Esophagus muscularis mucosa (tissue), 4 donors: Measurements from ENCODE around the gene TTC23L. TPM values are rescaled to one million over a fixed set of nuclear protein-coding genes. Genes with fewer than 3 reads are reported as not detected.

Source experiments
- DNase-seq: peaks from one replicate; pipeline ENCODE4 v3.0.0-alpha.2; 2017; ENCODE audit errors: extremely low spot score
- H3K27ac ChIP-seq, 4 donors: fragments of 200-600 bp; sonication (generic); replicated peaks in 1 of 4; 1 replicate in 3 of 4; 2 replicates in 1 of 4; pipeline ENCODE4 v1.5.1; 2016 to 2019; ENCODE audit warnings: mild to moderate bottlenecking in 1 of 4
- H3K27me3 ChIP-seq, 4 donors: fragments of 200-600 bp; sonication (generic); one replicate each; pipeline versions ENCODE4 v1.5.1 to v1.6.0; 2016 to 2019
- H3K36me3 ChIP-seq, 4 donors: fragments of 200-600 bp; sonication (generic); one replicate each; pipeline ENCODE4 v1.5.1; 2016 to 2019
- H3K4me1 ChIP-seq, 4 donors: fragments of 200-600 bp; sonication (generic); one replicate each; pipeline ENCODE4 v1.5.1; 2016 to 2019
- H3K4me3 ChIP-seq, 4 donors: fragments of 200-600 bp; sonication (generic); 1 replicate in 2 of 4; 2 replicates in 2 of 4; pipeline ENCODE4 v1.5.1; 2016 to 2019; ENCODE audit warnings: mild to moderate bottlenecking in 4 of 4, moderate library complexity in 1 of 4
- H3K9me3 ChIP-seq, 4 donors: fragments of 200-600 bp; sonication (generic); 1 replicate in 3 of 4; 2 replicates in 1 of 4; pipeline ENCODE4 v1.5.1; 2016 to 2019
- CTCF ChIP-seq, 3 experiments: fragments of 200-600 bp in 2 of 3; fragments of 450-650 bp in 1 of 3; sonication (generic) in 2 of 3; IDR thresholded peaks; one replicate each; pipeline ENCODE4 v1.5.1; 2017 to 2019; ENCODE audit warnings: antibody characterized with exemption in 3 of 3, mild to moderate bottlenecking in 2 of 3, moderate library complexity in 1 of 3
- EP300 ChIP-seq: sonication (generic); formaldehyde crosslinking; IDR thresholded peaks from one replicate; pipeline ENCODE4 v1.6.1; 2017; ENCODE audit warnings: antibody characterized with exemption
- POLR2A ChIP-seq: fragments of 450-650 bp; IDR thresholded peaks from one replicate; pipeline ENCODE4 v1.6.1; 2017; ENCODE audit warnings: antibody characterized with exemption, moderate library complexity, mild to moderate bottlenecking, low read depth
- POLR2AphosphoS5 ChIP-seq, 2 donors: sonication (generic); formaldehyde crosslinking; IDR thresholded peaks; one replicate each; pipeline ENCODE4 v1.6.1; 2017; ENCODE audit warnings: antibody characterized with exemption in 2 of 2
- WGBS: methylation state at CpG from one replicate; pipeline ENCODE4 v1.1.5; 2018; 5-methylcytosine and 5-hydroxymethylcytosine counted together
- intact Hi-C: fragments of 100-400 bp; cut with DNase I; formaldehyde crosslinking; loops from one replicate; pipeline ENCODE4 v1.15.1; 2023
- total RNA-seq, 4 donors: library from RNA; depleted of rRNA; stranded (reverse); fragments of >200 nt; gene quantifications; one replicate each; pipeline versions ENCODE4 v1.1.0 to v1.2.1, GENCODE V29; 2016

TTC23L gene
- total RNA-seq, 4 donors from 2014 or later: not detected

GRCh38 chr5:34905564-34905963 is 66.6 kb downstream of the TTC23L start:
- 88% methylated on average over 2 of the region's 2 CpGs for WGBS
- no peaks in the 10 kb centered on the region for H3K9me3 ChIP-seq
- TF ChIP-seq CTCF (IDR thresholded peaks at IDR 0.05) (peak in 1 of 3 experiments; percentile 23), EP300 (no peak)
- intact Hi-C loops: no loop called here
- H3K4me1 ChIP-seq: no peaks in the 10 kb centered on the region
- no peak for DNase-seq
- no peaks in the 10 kb centered on the region for H3K27me3 ChIP-seq
- peaks cover 27 to 52% (median 42%) of the 10 kb centered on the region in 4 donors for H3K36me3 ChIP-seq
- H3K27ac ChIP-seq: no peak overlapping the region
- no peak overlapping the region for H3K4me3 ChIP-seq

- Histone ChIP-seq H3K9me3 (no peaks in the 10 kb centered on the region), H3K4me1 (peaks cover 25 to 50% (median 48%) of the 10 kb centered on the region in 4 donors), H3K4me3 (peak overlapping the region in 1 of 4 donors; percentile 9), H3K27ac (peak overlapping the region; percentile 28 to 89 (median 86)), H3K36me3 (peaks cover 35 to 49% (median 41%) of the 10 kb centered on the region in 4 donors), H3K27me3 (no peaks in the 10 kb centered on the region)
- intact Hi-C loops: loop anchor here (5.0 kb wide), 1 partner anchor 256 kb away; the partner anchor contains the start of gene RAI14
- TF ChIP-seq EP300 (no peak), POLR2AphosphoS5 (IDR thresholded peaks at IDR 0.05) (peak in 1 of 2 donors; percentile 30)
- 53% methylated on average over 2 of the region's 2 CpGs for WGBS
- DNase-seq: no peak
Measured at GRCh38 chr5:34913072-34913471, 74.1 kb downstream of the TTC23L start.

- TF ChIP-seq POLR2A (no peak), CTCF (IDR thresholded peaks at IDR 0.05) (no peak), EP300 (no peak), POLR2AphosphoS5 (IDR thresholded peaks at IDR 0.05) (no peak)
- Histone ChIP-seq H3K36me3 (peaks cover 18 to 39% (median 30%) of the 10 kb centered on the region in 4 donors), H3K4me3 (peak overlapping the region; percentile 72 to 98 (median 95)), H3K4me1 (peaks cover 25 to 51% (median 48%) of the 10 kb centered on the region in 4 donors), H3K27ac (peak overlapping the region; percentile 85 to 89 (median 88)), H3K9me3 (no peaks in the 10 kb centered on the region), H3K27me3 (no peaks in the 10 kb centered on the region)
- intact Hi-C loops: loop anchor here (5.0 kb wide), 1 partner anchor 257 kb away; the partner anchor contains the start of gene RAI14
- DNase-seq: no peak
- WGBS: 3% methylated on average over 19 of the region's 20 CpGs
Measured at GRCh38 chr5:34914671-34915138, 75.7 kb downstream of the TTC23L start.

- Histone ChIP-seq H3K4me1 (peaks cover 25 to 51% (median 48%) of the 10 kb centered on the region in 4 donors), H3K27ac (peak within 1 kb of the TSS; percentile 85 to 89 (median 88)), H3K27me3 (no peaks in the 10 kb centered on the region), H3K36me3 (peaks cover 15 to 38% (median 27%) of the 10 kb centered on the region in 4 donors), H3K9me3 (no peaks in the 10 kb centered on the region), H3K4me3 (peak within 1 kb of the TSS; percentile 72 to 98 (median 95))
- peak in 1 of 3 experiments; percentile 38 for TF ChIP-seq CTCF (IDR thresholded peaks at IDR 0.05)
- peak; percentile 93 to 94 for TF ChIP-seq POLR2AphosphoS5 (IDR thresholded peaks at IDR 0.05)
- TF ChIP-seq POLR2A: peak; percentile 46
- TF ChIP-seq EP300: no peak
- WGBS: under 1% methylated on average over 34 of the region's 67 CpGs
- intact Hi-C loops: no loop called here
- peak; percentile 97 for DNase-seq
Measured at GRCh38 chr5:34915139-34915855, 76.3 kb downstream of the TTC23L start, which contains the start of the genes BRIX1 and RAD1. Gene BRIX1 (plus strand): TSS chr5:34915711. CDS start chr5:34915739, 28 bp downstream. Gene RAD1 (minus strand): TSS chr5:34915504. CDS start chr5:34914892, 612 bp downstream.

- under 1% methylated on average over 20 of the region's 20 CpGs for WGBS
- Histone ChIP-seq H3K4me3 (peak overlapping the region; percentile 72 to 98 (median 95)), H3K36me3 (peaks cover 13 to 38% (median 27%) of the 10 kb centered on the region in 4 donors), H3K27me3 (no peaks in the 10 kb centered on the region), H3K9me3 (no peaks in the 10 kb centered on the region), H3K27ac (peak overlapping the region; percentile 85 to 89 (median 88)), H3K4me1 (peaks cover 25 to 51% (median 48%) of the 10 kb centered on the region in 4 donors)
- intact Hi-C loops: no loop called here
- no peak for TF ChIP-seq CTCF (IDR thresholded peaks at IDR 0.05)
- TF ChIP-seq EP300: no peak
- no peak for TF ChIP-seq POLR2AphosphoS5 (IDR thresholded peaks at IDR 0.05)
- TF ChIP-seq POLR2A: no peak
- no peak for DNase-seq
Measured at GRCh38 chr5:34915856-34916192, 76.9 kb downstream of the TTC23L start.
